PC-3 (cell line): ENCODE data around the gene DGLUCY. TPM values are rescaled to one million over a fixed set of nuclear protein-coding genes. Genes with fewer than 3 reads are reported as not detected.
"Not testable (repeated sequence)": the region's sequence is repeated elsewhere in the genome, so short reads cannot be mapped to it uniquely, and the experiment has no call there.

Experiments used
- ATAC-seq: fragments of 200-7000 bp; cut with Tn5 transposase; 2 replicates; pipeline ENCODE4 v1.9.1; 2020; ENCODE audit warnings: mild to moderate bottlenecking, moderate library complexity
- BruUV-seq: library from RNA; stranded (reverse); fragments of 400-500 nt; replicated peaks from 2 replicates; lab custom pipeline; 2021; lab: Mats Ljungman, UMichigan
- CTCF ChIA-PET: fragments of 300-600 bp; sonication (Branson Sonifier 250); formaldehyde crosslinking; loops from one replicate; lab custom pipeline; 2022; ENCODE audit warnings: antibody characterized with exemption; lab: Charles Lee
- POLR2A ChIA-PET: fragments of 300-600 bp; sonication (Branson Sonifier 250); formaldehyde crosslinking; loops from one replicate; lab custom pipeline; 2022; ENCODE audit warnings: antibody characterized with exemption; ENCODE audit not compliant: unreplicated experiment; lab: Charles Lee
- DNase-seq: peaks from one replicate; pipeline ENCODE4 v3.0.0-alpha.2; 2015
- H2AFZ ChIP-seq: fragments of 300-600 bp; sonication (generic); 2 replicates; pipeline ENCODE4 v1.6.0; 2016; ENCODE audit warnings: antibody characterized with exemption, low read length
- H3F3A ChIP-seq: fragments of 300-600 bp; sonication (generic); one replicate; pipeline ENCODE4 v1.6.0; 2017; ENCODE audit warnings: antibody characterized with exemption, low read length, control low read depth, mild to moderate bottlenecking; ENCODE audit not compliant: unreplicated experiment
- H3K27ac ChIP-seq: fragments of 300-600 bp; sonication (generic); 2 replicates; pipeline ENCODE4 v1.5.1; 2016; ENCODE audit warnings: mild to moderate bottlenecking, low read length
- H3K27me3 ChIP-seq: fragments of 300-600 bp; sonication (generic); 2 replicates; pipeline ENCODE4 v1.6.1; 2016; ENCODE audit warnings: low read length, mixed read lengths
- H3K36me3 ChIP-seq: fragments of 300-600 bp; sonication (generic); 2 replicates; pipeline ENCODE4 v1.6.1; 2016; ENCODE audit warnings: low read depth, mixed run types, low read length, mixed read lengths
- H3K4me1 ChIP-seq: fragments of 300-600 bp; sonication (generic); 2 replicates; pipeline ENCODE4 v1.5.1; 2016; ENCODE audit warnings: low read length; ENCODE audit not compliant: insufficient read depth
- H3K4me2 ChIP-seq: fragments of 300-600 bp; sonication (generic); 2 replicates; pipeline ENCODE4 v1.6.0; 2016; ENCODE audit warnings: low read length
- H3K4me3 ChIP-seq: fragments of 300-600 bp; sonication (generic); 2 replicates; pipeline ENCODE4 v1.5.1; 2016; ENCODE audit warnings: mild to moderate bottlenecking, low read length, mixed read lengths
- H3K79me2 ChIP-seq: fragments of 300-600 bp; sonication (generic); 2 replicates; pipeline ENCODE4 v1.6.1; 2017; ENCODE audit warnings: low read length, mixed read lengths
- H3K9ac ChIP-seq: fragments of 300-600 bp; sonication (generic); 2 replicates; pipeline ENCODE4 v1.6.0; 2016; ENCODE audit warnings: mild to moderate bottlenecking, low read length
- H3K9me2 ChIP-seq: fragments of 300-600 bp; sonication (generic); replicated peaks from 2 replicates; pipeline ENCODE4 v1.6.1; 2016; ENCODE audit warnings: mixed run types, low read length, mixed read lengths
- H3K9me3 ChIP-seq: fragments of 300-600 bp; sonication (generic); 2 replicates; pipeline ENCODE4 v1.6.1; 2016; ENCODE audit warnings: low read length, mixed read lengths
- H4K20me1 ChIP-seq: fragments of 300-600 bp; sonication (generic); 2 replicates; pipeline ENCODE4 v1.6.1; 2016; ENCODE audit warnings: low read length, mixed read lengths
- CTCF ChIP-seq: fragments of 300-600 bp; sonication (generic); conservative IDR thresholded peaks from 2 replicates; pipeline ENCODE4 v1.5.1; 2017; ENCODE audit warnings: antibody characterized with exemption, low read depth, mild to moderate bottlenecking, low read length
- EZH2 ChIP-seq: fragments of 300-600 bp; sonication (generic); IDR thresholded peaks from one replicate; pipeline ENCODE4 v1.6.1; 2017; ENCODE audit warnings: antibody characterized with exemption, mild to moderate bottlenecking, low read length; ENCODE audit not compliant: unreplicated experiment
- EZH2phosphoT487 ChIP-seq: fragments of 300-600 bp; sonication (generic); IDR thresholded peaks from 2 replicates; pipeline ENCODE4 v1.6.1; 2018; ENCODE audit warnings: mild to moderate bottlenecking, antibody characterized with exemption, low read length, borderline replicate concordance
- intact Hi-C: fragments of 100-400 bp; cut with micrococcal nuclease; formaldehyde crosslinking; loops from 2 replicates; pipeline ENCODE4 v1.9.0; 2023
- total RNA-seq: library from RNA; depleted of rRNA; stranded (reverse); fragments of >200 nt; gene quantifications from 2 replicates; pipeline ENCODE4 v1.2.3, GENCODE V29; 2014

DGLUCY gene
- total RNA-seq, 1 experiment from 2014 or later = 0.84 TPM

- no peaks in the 10 kb centered on the region for H3K36me3 ChIP-seq
- no peaks in the 10 kb centered on the region for H3F3A ChIP-seq
- no peaks in the 10 kb centered on the region for H3K27me3 ChIP-seq
- ATAC-seq (no peak), DNase-seq (no peak)
- H3K9ac ChIP-seq = no peak overlapping the region
- no TSS peak for BruUV-seq
- H3K79me2 ChIP-seq = no peaks in the 10 kb centered on the region
- no peaks in the 10 kb centered on the region for H4K20me1 ChIP-seq
- ChIA-PET POLR2A (no interaction called here), CTCF (no interaction called here)
- no peak overlapping the region for H3K27ac ChIP-seq
- no peaks in the 10 kb centered on the region for H3K9me2 ChIP-seq
- H3K4me1 ChIP-seq = peaks cover 7% of the 10 kb centered on the region
- TF ChIP-seq CTCF = no peak
- intact Hi-C loops = loop anchor here (10.0 kb wide), 1 partner anchor 743 kb away; no protein-coding TSS in a partner anchor
- no peak overlapping the region for H3K4me3 ChIP-seq
- no peaks in the 10 kb centered on the region for H3K9me3 ChIP-seq
- no peak overlapping the region for H3K4me2 ChIP-seq
- H2AFZ ChIP-seq = no peak overlapping the region
Measured at GRCh38 chr14:91197631-91198030, 83.8 kb downstream of the DGLUCY start.

- H2AFZ ChIP-seq, H3K4me1 ChIP-seq, ATAC-seq, H3K9me2 ChIP-seq, CTCF ChIA-PET, H3K9me3 ChIP-seq, H3K9ac ChIP-seq, H3K79me2 ChIP-seq, intact Hi-C loops, H3K4me2 ChIP-seq, H3K4me3 ChIP-seq, DNase-seq, H4K20me1 ChIP-seq, H3K36me3 ChIP-seq, H3K27me3 ChIP-seq, BruUV-seq, POLR2A ChIA-PET, H3F3A ChIP-seq, H3K27ac ChIP-seq: not testable (repeated sequence)
Measured at GRCh38 chr14:91200802-91201201, 86.9 kb downstream of the DGLUCY start.

- no TSS peak for BruUV-seq
- TF ChIP-seq EZH2phosphoT487 (no peak), CTCF (no peak), EZH2 (no peak)
- H3K4me2 ChIP-seq = peak overlapping the region; percentile 12; the same call in 1 of the 2 replicates
- ATAC-seq = peak; percentile 86
- H3K9me3 ChIP-seq = no peaks in the 10 kb centered on the region
- H3K9me2 ChIP-seq = no peaks in the 10 kb centered on the region
- intact Hi-C loops = no loop called here
- peak; percentile 52 for DNase-seq
- no peak overlapping the region for H3K9ac ChIP-seq
- no peak overlapping the region; the same call in 1 of the 2 replicates for H3K27ac ChIP-seq
- no peak overlapping the region for H3K4me3 ChIP-seq
- H2AFZ ChIP-seq = peak overlapping the region; percentile 58
- H3K4me1 ChIP-seq = peaks cover 9% of the 10 kb centered on the region
- H3K36me3 ChIP-seq = no peaks in the 10 kb centered on the region
- H4K20me1 ChIP-seq = no peaks in the 10 kb centered on the region
- H3F3A ChIP-seq = no peaks in the 10 kb centered on the region
- CTCF ChIA-PET = no interaction called here
- H3K79me2 ChIP-seq = no peaks in the 10 kb centered on the region
- POLR2A ChIA-PET = interaction anchor here (0.5 to 0.6 kb wide), 3 partner anchors 10 to 951 kb away, joined by 3 to 14 read pairs (median 6); no protein-coding TSS in a partner anchor
- H3K27me3 ChIP-seq = no peaks in the 10 kb centered on the region
Measured at GRCh38 chr14:91202234-91202974, 88.5 kb downstream of the DGLUCY start.
